Fibroblast of skin of back (primary cell): ENCODE data around the gene ALDH3B1.

Experiments used
- DNase-seq: peaks from one replicate; pipeline ENCODE4 v3.0.0-alpha.2; 2013

Gene ALDH3B1

DNA sequence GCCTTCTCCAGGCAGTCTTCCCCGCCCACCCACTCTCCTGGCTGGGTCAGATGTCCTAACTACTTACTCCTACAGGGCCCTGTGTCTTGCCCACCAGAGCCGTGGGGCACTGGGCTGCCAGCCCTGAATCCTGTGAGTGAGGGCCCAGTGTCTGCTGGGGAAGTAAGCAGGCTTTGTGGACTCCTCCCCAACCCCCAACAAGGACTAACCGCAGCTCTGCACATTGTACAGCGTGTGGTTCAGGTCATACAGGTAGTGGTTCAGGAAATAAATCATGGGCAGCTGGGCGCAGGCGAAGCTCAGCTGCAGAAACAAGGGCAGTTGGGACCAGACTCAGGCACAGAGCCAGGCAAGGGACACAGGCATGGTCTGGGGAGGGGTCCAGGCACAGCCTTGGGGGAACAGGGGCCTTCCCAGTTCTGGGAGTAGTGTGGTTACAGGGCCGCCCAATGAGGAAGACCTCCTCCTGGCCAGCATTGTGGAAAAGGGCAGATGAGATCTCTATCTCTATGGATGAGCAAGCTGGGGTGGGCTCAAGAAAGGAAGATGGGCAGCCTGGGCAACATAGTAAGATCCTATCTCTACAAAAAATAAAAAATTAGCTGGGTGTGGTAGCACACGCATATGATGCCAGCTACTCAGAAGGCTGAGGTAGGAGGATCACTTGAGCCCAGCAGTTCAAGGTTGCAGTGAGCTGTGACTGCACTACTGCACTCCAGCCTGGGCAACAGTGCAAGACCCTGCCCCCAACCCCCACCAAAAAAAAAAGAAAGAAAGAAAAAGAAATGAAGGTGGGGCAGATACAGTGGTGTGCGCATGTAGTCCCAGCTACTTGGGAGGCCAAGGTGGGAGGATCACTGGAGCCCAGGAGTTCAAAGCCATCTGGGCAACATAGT, 11.7 kb upstream of the ALDH3B1 start:
- DNase-seq = no peak

DNA sequence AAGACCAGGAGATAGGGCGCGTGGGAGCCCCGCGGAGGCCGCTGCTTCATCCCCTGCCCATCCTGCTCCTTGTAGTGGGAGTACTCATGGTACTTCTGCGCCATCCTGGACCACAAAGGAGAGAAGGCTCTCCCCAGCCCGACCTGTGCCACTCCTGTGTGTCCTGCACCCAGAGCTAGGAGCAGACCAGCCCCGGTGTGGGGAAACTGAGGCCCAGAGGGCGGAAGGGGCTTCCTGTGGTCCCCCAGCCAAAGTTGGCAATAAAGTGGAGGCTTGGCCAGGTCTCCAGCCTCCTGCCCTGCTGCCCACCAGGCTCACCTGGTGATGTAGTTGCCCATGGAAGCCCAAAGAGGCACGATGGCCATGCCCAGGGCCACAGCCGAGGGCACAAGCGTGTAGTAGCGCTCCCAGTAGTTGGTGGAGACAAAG, 10.9 kb upstream of the ALDH3B1 start:
- DNase-seq = no peak

DNA sequence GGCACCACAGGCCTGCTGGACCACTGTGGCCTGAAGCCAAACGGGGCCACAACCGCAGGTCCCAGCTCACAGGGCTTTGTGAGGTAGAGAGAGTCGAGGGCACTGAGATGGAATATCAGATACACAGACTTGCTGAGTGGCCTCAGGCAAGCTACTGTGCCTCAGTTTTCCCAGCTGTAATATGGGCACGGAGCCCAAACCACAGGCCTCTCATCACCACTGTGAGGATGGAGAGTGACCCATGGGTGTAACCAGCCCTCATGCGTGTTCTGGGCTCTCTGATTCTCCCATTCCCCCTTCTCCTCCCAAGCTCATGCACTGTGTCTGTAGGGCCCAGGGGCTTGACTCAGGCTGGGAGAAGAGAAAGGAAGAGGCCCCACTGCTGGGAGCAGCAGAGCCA, 10.4 kb upstream of the ALDH3B1 start:
- DNase-seq = no peak

GRCh38 chr11:68002575-68002937, 7.6 kb upstream of the ALDH3B1 start:
- DNase-seq = no peak

- DNase-seq = no peak
These were observed 6.9 kb upstream of the ALDH3B1 start for GRCh38 chr11:68002938-68003845.

- peak; percentile 87 for DNase-seq
These were observed 6.1 kb upstream of the ALDH3B1 start, which contains the start of gene UNC93B1 for GRCh38 chr11:68003846-68004550. Gene UNC93B1 (minus strand): TSS chr11:68004097. CDS start chr11:68004043, 54 bp downstream.

DNA sequence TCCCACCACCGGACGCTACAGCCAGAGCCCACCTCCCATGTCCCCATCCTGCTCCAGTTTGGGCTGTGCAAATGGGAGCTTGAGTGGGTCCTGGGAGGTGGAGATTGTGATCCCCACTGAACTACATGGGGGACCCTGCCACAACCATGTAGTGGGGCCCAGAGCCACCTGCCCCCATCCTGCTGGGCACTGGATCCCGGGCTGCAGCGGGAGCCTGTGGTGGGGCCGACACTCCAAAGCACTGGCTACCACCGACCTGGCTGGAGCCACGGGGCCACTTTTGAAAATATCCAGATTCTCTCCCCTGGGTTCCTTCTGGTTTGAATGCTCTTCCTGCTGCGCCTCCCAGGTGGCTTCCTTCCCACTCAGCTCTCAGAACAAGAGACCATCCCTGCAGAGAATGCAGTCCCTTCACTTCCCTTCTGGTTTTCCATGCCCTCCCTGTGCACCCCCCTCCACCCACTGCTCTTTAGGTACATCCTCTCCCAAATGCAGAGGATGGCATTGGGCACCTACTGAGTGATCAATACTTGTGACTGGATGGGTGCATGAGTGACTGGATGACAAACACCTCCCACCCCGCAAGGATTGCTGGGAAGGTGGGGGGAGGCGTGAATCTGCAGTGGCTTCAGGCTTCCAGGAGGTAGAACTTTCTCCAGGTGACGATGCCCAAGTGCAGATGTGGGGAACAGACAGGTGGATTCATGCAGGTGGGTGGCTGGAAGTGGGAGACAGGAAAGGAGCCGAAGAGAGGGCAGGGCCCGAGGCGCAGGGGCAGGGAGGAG, 5.4 kb upstream of the ALDH3B1 start:
- DNase-seq = no peak

- no peak for DNase-seq
These were observed 3.4 kb upstream of the ALDH3B1 start for GRCh38 chr11:68006606-68007166.

DNA sequence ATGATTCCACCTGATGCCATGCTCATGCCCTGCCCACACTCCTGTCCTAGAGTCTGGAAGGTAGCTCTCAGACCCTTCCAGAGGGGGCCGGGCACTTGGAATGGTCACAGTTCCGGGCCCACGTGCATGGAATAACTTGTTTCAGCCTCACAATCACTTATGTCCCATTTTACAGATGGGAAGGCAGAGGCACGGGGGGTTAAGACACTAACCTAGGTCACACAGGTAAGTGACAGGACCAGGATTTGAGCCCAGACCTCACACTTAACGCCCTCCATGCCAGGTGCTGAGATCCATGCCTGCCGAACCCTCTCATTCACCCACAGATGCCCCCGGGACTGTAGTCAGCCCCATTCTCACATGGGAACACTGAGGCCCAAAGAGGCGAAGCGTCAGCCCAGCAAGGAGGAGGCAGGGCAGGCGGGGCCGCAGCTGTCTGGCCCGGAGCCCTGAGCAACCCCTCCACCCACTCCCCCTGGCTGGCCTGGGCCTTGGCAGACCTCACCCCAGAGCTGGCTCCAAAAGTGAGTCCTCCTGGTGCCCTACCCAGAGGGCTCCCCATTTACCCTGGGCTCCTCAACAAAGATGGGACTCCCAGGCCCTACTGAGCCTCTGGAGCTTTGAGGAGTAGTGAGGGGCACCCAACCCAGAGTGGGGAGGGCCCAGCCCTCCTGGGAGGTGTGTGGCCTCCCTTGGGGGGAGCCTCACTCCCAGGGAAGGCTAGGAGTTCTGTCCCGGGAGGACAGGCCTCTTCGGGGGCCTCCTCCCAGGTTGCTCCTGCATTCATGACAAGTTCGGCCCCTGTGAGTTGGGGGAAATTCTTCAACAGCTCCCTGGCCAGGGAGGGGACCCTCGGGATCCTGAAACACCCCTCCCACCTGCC, 2.4 kb upstream of the ALDH3B1 start:
- no peak for DNase-seq

GRCh38 chr11:68008381-68009337, 1.5 kb upstream of the ALDH3B1 start:
- DNase-seq = no peak

- DNase-seq = peak; percentile 57
These were observed 587 bp upstream of the ALDH3B1 start for GRCh38 chr11:68009391-68010089.

- no peak for DNase-seq
These were observed 1.2 kb downstream of the ALDH3B1 start for GRCh38 chr11:68011051-68011943.

GRCh38 chr11:68012044-68012842, 2.1 kb downstream of the ALDH3B1 start:
- no peak for DNase-seq

DNA sequence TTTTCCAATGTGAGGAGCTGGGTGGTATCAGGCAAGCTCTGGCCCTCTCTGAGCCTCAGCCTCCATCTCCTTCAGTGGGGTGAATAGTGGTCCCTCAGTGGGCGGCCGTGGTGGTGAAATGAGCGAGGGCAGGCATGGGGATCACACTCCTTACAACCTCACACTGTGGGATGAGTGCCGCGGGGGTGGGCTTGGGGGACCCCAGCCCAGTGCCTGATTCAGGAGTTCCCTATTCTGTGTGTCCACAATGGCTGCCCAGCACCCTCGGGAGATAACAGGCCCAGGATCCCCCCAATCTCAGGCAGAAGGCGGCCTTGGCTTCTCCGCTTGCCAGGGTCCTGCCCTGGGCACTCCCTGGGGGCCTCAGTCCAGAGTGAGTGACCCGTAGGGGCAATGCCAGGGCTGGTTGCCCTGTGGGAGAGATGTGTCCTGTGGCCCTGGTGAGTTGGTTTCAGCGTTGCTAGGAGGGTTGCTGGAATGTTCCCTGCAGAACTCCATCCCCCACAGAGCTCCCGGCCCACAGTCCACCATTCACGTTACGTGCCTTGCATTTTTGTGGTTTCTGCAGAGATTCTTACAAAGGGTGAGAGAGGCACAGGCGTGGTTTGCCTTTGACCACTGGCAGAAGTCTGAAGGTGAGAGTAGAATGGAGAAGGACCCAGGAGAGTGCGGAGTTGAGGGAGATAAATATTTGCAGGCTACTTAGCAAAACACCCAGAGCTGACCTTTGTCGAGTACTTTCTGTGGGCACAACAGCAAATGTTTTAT, 2.9 kb downstream of the ALDH3B1 start:
- peak; percentile 98 for DNase-seq

DNA sequence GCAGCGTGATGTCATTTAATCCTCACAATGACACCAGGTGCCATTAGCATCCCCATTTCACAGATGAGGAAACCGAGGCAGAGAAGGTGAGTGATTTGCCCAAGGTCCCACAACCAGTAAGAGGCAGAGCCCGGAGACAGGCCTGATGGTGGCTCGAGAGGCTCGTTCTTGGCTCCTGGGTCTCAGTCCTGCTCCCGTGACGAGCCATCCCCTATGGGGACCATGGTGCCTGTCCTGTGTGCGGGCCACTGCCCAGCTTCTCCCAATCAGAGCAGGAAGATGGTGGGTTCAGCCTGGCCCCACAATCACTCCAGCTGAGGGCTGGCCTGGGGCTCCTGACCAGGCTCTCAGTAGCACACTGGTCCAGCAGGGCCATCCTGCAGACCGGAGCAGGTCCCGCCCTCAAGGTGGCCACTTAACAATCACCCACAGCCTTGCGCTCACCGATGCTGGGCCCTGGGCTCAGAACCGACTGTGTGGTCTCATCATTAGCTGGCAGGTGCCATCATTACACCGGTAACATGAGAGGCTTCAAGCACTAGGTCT, 3.6 kb downstream of the ALDH3B1 start:
- DNase-seq = no peak
